PC-9 (cell line): ENCODE results near the gene MIOS.

Experiments used
- CTCF ChIP-seq: fragments of 200-600 bp; sonication (generic); conservative IDR thresholded peaks from 2 replicates; pipeline ENCODE4 v1.6.1; 2017; ENCODE audit warnings: mixed run types, antibody characterized with exemption, mild to moderate bottlenecking, moderate library complexity
- EZH2 ChIP-seq: fragments of 200-600 bp; sonication (generic); IDR thresholded peaks from 2 replicates; pipeline ENCODE4 v1.8.0; 2017; ENCODE audit warnings: antibody characterized with exemption, low read depth

- no peak for TF ChIP-seq CTCF
- no peak for TF ChIP-seq EZH2
These were observed 14.5 kb upstream of the MIOS start for GRCh38 chr7:7552199-7552598.
